Esophagus muscularis mucosa (tissue), 3 donors: Measurements from ENCODE around the gene MAP2K6.

Experiments
- CTCF ChIP-seq, 3 experiments: fragments of 200-600 bp in 2 of 3; fragments of 450-650 bp in 1 of 3; sonication (generic) in 2 of 3; IDR thresholded peaks; one replicate each; pipeline ENCODE4 v1.5.1; 2017 to 2019; ENCODE audit warnings: antibody characterized with exemption in 3 of 3, mild to moderate bottlenecking in 2 of 3, moderate library complexity in 1 of 3
- POLR2AphosphoS5 ChIP-seq, 2 donors: sonication (generic); formaldehyde crosslinking; IDR thresholded peaks; one replicate each; pipeline ENCODE4 v1.6.1; 2017; ENCODE audit warnings: antibody characterized with exemption in 2 of 2

GRCh38 chr17:69524854-69525253 lies 110.4 kb downstream of the MAP2K6 start:
- TF ChIP-seq CTCF (IDR thresholded peaks at IDR 0.05): no peak
- no peak for TF ChIP-seq POLR2AphosphoS5 (IDR thresholded peaks at IDR 0.05)
